ENCODE results near the gene IL13.

- no peak for TF ChIP-seq CTCF (IDR thresholded peaks at IDR 0.05)
- TF ChIP-seq EZH2 (IDR thresholded peaks at IDR 0.05) = no peak
Observed at GRCh38 chr5:132611965-132612364, 46.0 kb upstream of the IL13 start.

Measured in neural progenitor cell (in vitro differentiated cells).